GM23338 (cell line): ENCODE data around the gene TTYH3. TPM values are rescaled to one million over a fixed set of nuclear protein-coding genes. Genes with fewer than 3 reads are reported as not detected.

Source experiments
- ATAC-seq: fragments of 200-7000 bp; cut with Tn5 transposase; 3 replicates; pipeline ENCODE4 v1.9.1; 2020
- DNase-seq: peaks from one replicate; pipeline ENCODE4 v3.0.0-alpha.2; 2015; ENCODE audit warnings: low spot score
- H2AFZ ChIP-seq: fragments of 200-600 bp; sonication (generic); 2 replicates; pipeline ENCODE4 v1.8.0; 2016; ENCODE audit warnings: antibody characterized with exemption, mild to moderate bottlenecking, moderate library complexity
- H3F3A ChIP-seq: fragments of 200-600 bp; sonication (generic); replicated peaks from 2 replicates; pipeline ENCODE4 v1.8.0; 2017; ENCODE audit warnings: antibody characterized with exemption, mixed run types, low read depth
- H3K27ac ChIP-seq: fragments of 200-600 bp; sonication (generic); 2 replicates; pipeline ENCODE4 v1.6.1; 2016; ENCODE audit warnings: low read depth
- H3K27me3 ChIP-seq: fragments of 200-600 bp; sonication (generic); 2 replicates; pipeline ENCODE4 v1.8.0; 2016; ENCODE audit warnings: mild to moderate bottlenecking, mixed run types, moderate library complexity; ENCODE audit not compliant: insufficient read depth
- H3K36me3 ChIP-seq: fragments of 200-600 bp; sonication (generic); 2 replicates; pipeline ENCODE4 v1.8.0; 2016; ENCODE audit warnings: mild to moderate bottlenecking; ENCODE audit not compliant: insufficient read depth
- H3K4me1 ChIP-seq: fragments of 200-600 bp; sonication (generic); 2 replicates; pipeline ENCODE4 v1.8.0; 2016; ENCODE audit warnings: mild to moderate bottlenecking, moderate library complexity; ENCODE audit not compliant: insufficient read depth
- H3K4me2 ChIP-seq: fragments of 200-600 bp; sonication (generic); 2 replicates; pipeline ENCODE4 v1.7.1; 2017; ENCODE audit warnings: mixed run types
- H3K4me3 ChIP-seq: fragments of 200-600 bp; sonication (generic); 2 replicates; pipeline ENCODE4 v1.6.1; 2016; ENCODE audit warnings: mixed run types
- H3K79me2 ChIP-seq: fragments of 200-600 bp; sonication (generic); replicated peaks from 2 replicates; pipeline ENCODE4 v1.8.0; 2017; ENCODE audit warnings: mild to moderate bottlenecking; ENCODE audit not compliant: insufficient read depth
- H3K9me2 ChIP-seq: fragments of 200-600 bp; sonication (generic); 2 replicates; pipeline ENCODE4 v1.8.0; 2017; ENCODE audit not compliant: insufficient read depth
- H4K20me1 ChIP-seq: fragments of 200-600 bp; sonication (generic); replicated peaks from 2 replicates; pipeline ENCODE4 v1.8.0; 2017; ENCODE audit warnings: mild to moderate bottlenecking; ENCODE audit not compliant: insufficient read depth
- H3K27ac Mint-ChIP-seq: 2 replicates; pipeline ENCODE4 v1.8.0; 2020; ENCODE audit warnings: inconsistent platforms, mild to moderate bottlenecking, moderate library complexity, mixed read lengths
- H3K27me3 Mint-ChIP-seq: 3 replicates; pipeline ENCODE4 v1.8.0; 2022; ENCODE audit warnings: low read depth, mild to moderate bottlenecking, moderate library complexity, mixed read lengths, inconsistent platforms; ENCODE audit not compliant: insufficient read depth, poor library complexity
- H3K36me3 Mint-ChIP-seq: 3 replicates; pipeline ENCODE4 v1.8.0; 2021; ENCODE audit warnings: low read depth, mild to moderate bottlenecking, inconsistent platforms, moderate library complexity, mixed read lengths
- H3K4me1 Mint-ChIP-seq: 3 replicates; pipeline ENCODE4 v1.8.0; 2020; ENCODE audit warnings: mild to moderate bottlenecking, inconsistent platforms, mixed read lengths
- H3K4me3 Mint-ChIP-seq: 3 replicates; pipeline ENCODE4 v1.8.0; 2021; ENCODE audit warnings: moderate library complexity, mild to moderate bottlenecking, inconsistent platforms, mixed read lengths
- H3K9me3 Mint-ChIP-seq: 3 replicates; pipeline ENCODE4 v1.8.0; 2020; ENCODE audit warnings: moderate library complexity, mild to moderate bottlenecking, inconsistent platforms, mixed read lengths
- CREB1 ChIP-seq: fragments of 250-450 bp; sonication (Bioruptor Pico); IDR thresholded peaks from 2 replicates; pipeline ENCODE4 v1.5.0; 2020; ENCODE audit warnings: low read depth, mild to moderate bottlenecking, moderate library complexity
- EZH2 ChIP-seq: fragments of 200-600 bp; sonication (generic); IDR thresholded peaks from one replicate; pipeline ENCODE4 v1.8.0; 2017; ENCODE audit warnings: antibody characterized with exemption, mild to moderate bottlenecking, low read depth; ENCODE audit not compliant: unreplicated experiment
- EZH2phosphoT487 ChIP-seq: fragments of 200-600 bp; sonication (generic); IDR thresholded peaks from one replicate; pipeline ENCODE4 v1.8.1; 2018; ENCODE audit warnings: antibody characterized with exemption; ENCODE audit not compliant: unreplicated experiment
- JUNB ChIP-seq: IDR thresholded peaks from one replicate; pipeline ENCODE4 v1.6.1; 2016; ENCODE audit warnings: antibody characterized with exemption; ENCODE audit not compliant: unreplicated experiment
- NANOG ChIP-seq: IDR thresholded peaks from 2 replicates; pipeline ENCODE4 v1.6.1; 2016; ENCODE audit warnings: antibody characterized with exemption, borderline replicate concordance
- POLR2AphosphoS5 ChIP-seq: IDR thresholded peaks from 2 replicates; pipeline ENCODE4 v1.6.1; 2016; ENCODE audit warnings: antibody characterized with exemption, low read depth
- STAT1 ChIP-seq: IDR thresholded peaks from one replicate; pipeline ENCODE4 v1.6.1; 2016; ENCODE audit warnings: antibody characterized with exemption; ENCODE audit not compliant: unreplicated experiment
- ZNF114 ChIP-seq: fragments of 250-450 bp; sonication (Bioruptor Pico); IDR thresholded peaks from 2 replicates; pipeline ENCODE4 v1.5.0; 2020; ENCODE audit warnings: mild to moderate bottlenecking, moderate library complexity
- ZNF331 ChIP-seq: fragments of 250-450 bp; sonication (Bioruptor Pico); IDR thresholded peaks from 2 replicates; pipeline ENCODE4 v1.5.0; 2020; ENCODE audit warnings: low read depth, mild to moderate bottlenecking, moderate library complexity
- polyA plus RNA-seq: library from polyadenylated mRNA; unstranded; fragments of >200 nt; fragmentation: Nextera tagmentation; extraction: Ambion mirVana; gene quantifications from 2 replicates; pipeline ENCODE4 v1.2.1, GENCODE V29; 2016
- total RNA-seq: library from RNA; depleted of rRNA; stranded (reverse); fragments of >200 nt; shearing (Covaris generic); gene quantifications from 2 replicates; pipeline ENCODE4 v1.2.3, GENCODE V29; 2014
- TF ChIP-seq, protein P1 (sequence below): IDR thresholded peaks from one replicate; pipeline ENCODE4 v1.6.1; 2018; ENCODE audit warnings: antibody characterized with exemption; ENCODE audit not compliant: unreplicated experiment
- TF ChIP-seq, protein P2 (sequence below): IDR thresholded peaks from 2 replicates; pipeline ENCODE4 v1.6.1; 2016; ENCODE audit warnings: antibody characterized with exemption
- TF ChIP-seq, protein P3 (sequence below): fragments of 250-450 bp; sonication (Bioruptor Pico); IDR thresholded peaks from 2 replicates; pipeline ENCODE4 v1.5.0; 2020; ENCODE audit warnings: mild to moderate bottlenecking, moderate library complexity
- TF ChIP-seq, protein P4 (sequence below), 2 experiments: fragments of 200-600 bp in 1 of 2; sonication (generic) in 1 of 2; conservative IDR thresholded peaks; 2 replicates each; pipeline versions ENCODE4 v1.5.1 to v1.6.1; 2016 to 2017; ENCODE audit warnings: antibody characterized with exemption in 2 of 2, low read depth in 2 of 2, mild to moderate bottlenecking in 2 of 2, moderate library complexity in 1 of 2

TTYH3 gene
- total and polyA plus RNA-seq, 2 experiments from 2014 or later: 59.6 to 126 TPM

DNA sequence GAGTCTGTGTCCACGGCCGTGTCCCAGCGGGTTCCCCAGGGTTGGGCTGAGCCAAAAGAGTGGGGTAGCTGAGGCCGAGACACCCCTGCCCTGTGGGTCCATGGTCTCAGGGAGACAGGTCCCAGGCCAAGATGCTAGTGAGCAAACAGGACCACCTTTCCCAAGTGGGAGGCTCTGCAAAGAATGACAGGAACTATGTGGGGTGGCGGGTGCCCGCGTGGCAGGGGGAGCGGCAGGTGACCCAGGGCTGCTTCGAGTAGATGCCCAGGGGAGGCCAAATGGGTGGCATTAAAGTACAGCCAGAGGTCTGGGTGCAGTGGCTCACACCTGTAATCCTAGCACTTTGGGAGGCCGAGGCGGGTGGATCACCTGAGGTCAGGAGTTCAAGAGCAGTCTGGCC is 18.2 kb downstream of the TTYH3 start:
- Histone ChIP-seq H4K20me1 (no peaks in the 10 kb centered on the region), H2AFZ (no peak overlapping the region), H3K4me3 (no peak overlapping the region), H3K4me2 (no peak overlapping the region), H3K79me2 (no peaks in the 10 kb centered on the region; the same call in 1 of the 2 replicates), H3K4me1 (peaks cover 14% of the 10 kb centered on the region), H3K9me2 (no peaks in the 10 kb centered on the region), H3K27ac (no peak overlapping the region), H3K36me3 (peaks cover 6% of the 10 kb centered on the region; the same call in 1 of the 2 replicates), H3K27me3 (no peaks in the 10 kb centered on the region), H3F3A (0 out of 2 replicates have a peak, but pooled peaks cover 6% of the 10 kb centered on the region)
- peaks cover 22% of the 10 kb centered on the region for H3K27me3 Mint-ChIP-seq
- peaks cover 33% of the 10 kb centered on the region for H3K36me3 Mint-ChIP-seq
- no peak overlapping the region for H3K27ac Mint-ChIP-seq
- H3K4me3 Mint-ChIP-seq: no peak overlapping the region
- ATAC-seq (no peak), DNase-seq (no peak)
- H3K9me3 Mint-ChIP-seq: no peaks in the 10 kb centered on the region
- H3K4me1 Mint-ChIP-seq: peaks cover 11% of the 10 kb centered on the region
- TF ChIP-seq CREB1 (no peak), NANOG (no peak), ZNF331 (CRISPR knock-in tag) (no peak), ZNF114 (CRISPR knock-in tag) (no peak), EZH2phosphoT487 (no peak), POLR2AphosphoS5 (no peak), STAT1 (no peak), JUNB (no peak), EZH2 (no peak)
- TF ChIP-seq, protein P1, sequence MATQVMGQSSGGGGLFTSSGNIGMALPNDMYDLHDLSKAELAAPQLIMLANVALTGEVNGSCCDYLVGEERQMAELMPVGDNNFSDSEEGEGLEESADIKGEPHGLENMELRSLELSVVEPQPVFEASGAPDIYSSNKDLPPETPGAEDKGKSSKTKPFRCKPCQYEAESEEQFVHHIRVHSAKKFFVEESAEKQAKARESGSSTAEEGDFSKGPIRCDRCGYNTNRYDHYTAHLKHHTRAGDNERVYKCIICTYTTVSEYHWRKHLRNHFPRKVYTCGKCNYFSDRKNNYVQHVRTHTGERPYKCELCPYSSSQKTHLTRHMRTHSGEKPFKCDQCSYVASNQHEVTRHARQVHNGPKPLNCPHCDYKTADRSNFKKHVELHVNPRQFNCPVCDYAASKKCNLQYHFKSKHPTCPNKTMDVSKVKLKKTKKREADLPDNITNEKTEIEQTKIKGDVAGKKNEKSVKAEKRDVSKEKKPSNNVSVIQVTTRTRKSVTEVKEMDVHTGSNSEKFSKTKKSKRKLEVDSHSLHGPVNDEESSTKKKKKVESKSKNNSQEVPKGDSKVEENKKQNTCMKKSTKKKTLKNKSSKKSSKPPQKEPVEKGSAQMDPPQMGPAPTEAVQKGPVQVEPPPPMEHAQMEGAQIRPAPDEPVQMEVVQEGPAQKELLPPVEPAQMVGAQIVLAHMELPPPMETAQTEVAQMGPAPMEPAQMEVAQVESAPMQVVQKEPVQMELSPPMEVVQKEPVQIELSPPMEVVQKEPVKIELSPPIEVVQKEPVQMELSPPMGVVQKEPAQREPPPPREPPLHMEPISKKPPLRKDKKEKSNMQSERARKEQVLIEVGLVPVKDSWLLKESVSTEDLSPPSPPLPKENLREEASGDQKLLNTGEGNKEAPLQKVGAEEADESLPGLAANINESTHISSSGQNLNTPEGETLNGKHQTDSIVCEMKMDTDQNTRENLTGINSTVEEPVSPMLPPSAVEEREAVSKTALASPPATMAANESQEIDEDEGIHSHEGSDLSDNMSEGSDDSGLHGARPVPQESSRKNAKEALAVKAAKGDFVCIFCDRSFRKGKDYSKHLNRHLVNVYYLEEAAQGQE: no peak
- TF ChIP-seq, protein P2, sequence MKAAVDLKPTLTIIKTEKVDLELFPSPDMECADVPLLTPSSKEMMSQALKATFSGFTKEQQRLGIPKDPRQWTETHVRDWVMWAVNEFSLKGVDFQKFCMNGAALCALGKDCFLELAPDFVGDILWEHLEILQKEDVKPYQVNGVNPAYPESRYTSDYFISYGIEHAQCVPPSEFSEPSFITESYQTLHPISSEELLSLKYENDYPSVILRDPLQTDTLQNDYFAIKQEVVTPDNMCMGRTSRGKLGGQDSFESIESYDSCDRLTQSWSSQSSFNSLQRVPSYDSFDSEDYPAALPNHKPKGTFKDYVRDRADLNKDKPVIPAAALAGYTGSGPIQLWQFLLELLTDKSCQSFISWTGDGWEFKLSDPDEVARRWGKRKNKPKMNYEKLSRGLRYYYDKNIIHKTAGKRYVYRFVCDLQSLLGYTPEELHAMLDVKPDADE: no peak
- TF ChIP-seq, protein P3, sequence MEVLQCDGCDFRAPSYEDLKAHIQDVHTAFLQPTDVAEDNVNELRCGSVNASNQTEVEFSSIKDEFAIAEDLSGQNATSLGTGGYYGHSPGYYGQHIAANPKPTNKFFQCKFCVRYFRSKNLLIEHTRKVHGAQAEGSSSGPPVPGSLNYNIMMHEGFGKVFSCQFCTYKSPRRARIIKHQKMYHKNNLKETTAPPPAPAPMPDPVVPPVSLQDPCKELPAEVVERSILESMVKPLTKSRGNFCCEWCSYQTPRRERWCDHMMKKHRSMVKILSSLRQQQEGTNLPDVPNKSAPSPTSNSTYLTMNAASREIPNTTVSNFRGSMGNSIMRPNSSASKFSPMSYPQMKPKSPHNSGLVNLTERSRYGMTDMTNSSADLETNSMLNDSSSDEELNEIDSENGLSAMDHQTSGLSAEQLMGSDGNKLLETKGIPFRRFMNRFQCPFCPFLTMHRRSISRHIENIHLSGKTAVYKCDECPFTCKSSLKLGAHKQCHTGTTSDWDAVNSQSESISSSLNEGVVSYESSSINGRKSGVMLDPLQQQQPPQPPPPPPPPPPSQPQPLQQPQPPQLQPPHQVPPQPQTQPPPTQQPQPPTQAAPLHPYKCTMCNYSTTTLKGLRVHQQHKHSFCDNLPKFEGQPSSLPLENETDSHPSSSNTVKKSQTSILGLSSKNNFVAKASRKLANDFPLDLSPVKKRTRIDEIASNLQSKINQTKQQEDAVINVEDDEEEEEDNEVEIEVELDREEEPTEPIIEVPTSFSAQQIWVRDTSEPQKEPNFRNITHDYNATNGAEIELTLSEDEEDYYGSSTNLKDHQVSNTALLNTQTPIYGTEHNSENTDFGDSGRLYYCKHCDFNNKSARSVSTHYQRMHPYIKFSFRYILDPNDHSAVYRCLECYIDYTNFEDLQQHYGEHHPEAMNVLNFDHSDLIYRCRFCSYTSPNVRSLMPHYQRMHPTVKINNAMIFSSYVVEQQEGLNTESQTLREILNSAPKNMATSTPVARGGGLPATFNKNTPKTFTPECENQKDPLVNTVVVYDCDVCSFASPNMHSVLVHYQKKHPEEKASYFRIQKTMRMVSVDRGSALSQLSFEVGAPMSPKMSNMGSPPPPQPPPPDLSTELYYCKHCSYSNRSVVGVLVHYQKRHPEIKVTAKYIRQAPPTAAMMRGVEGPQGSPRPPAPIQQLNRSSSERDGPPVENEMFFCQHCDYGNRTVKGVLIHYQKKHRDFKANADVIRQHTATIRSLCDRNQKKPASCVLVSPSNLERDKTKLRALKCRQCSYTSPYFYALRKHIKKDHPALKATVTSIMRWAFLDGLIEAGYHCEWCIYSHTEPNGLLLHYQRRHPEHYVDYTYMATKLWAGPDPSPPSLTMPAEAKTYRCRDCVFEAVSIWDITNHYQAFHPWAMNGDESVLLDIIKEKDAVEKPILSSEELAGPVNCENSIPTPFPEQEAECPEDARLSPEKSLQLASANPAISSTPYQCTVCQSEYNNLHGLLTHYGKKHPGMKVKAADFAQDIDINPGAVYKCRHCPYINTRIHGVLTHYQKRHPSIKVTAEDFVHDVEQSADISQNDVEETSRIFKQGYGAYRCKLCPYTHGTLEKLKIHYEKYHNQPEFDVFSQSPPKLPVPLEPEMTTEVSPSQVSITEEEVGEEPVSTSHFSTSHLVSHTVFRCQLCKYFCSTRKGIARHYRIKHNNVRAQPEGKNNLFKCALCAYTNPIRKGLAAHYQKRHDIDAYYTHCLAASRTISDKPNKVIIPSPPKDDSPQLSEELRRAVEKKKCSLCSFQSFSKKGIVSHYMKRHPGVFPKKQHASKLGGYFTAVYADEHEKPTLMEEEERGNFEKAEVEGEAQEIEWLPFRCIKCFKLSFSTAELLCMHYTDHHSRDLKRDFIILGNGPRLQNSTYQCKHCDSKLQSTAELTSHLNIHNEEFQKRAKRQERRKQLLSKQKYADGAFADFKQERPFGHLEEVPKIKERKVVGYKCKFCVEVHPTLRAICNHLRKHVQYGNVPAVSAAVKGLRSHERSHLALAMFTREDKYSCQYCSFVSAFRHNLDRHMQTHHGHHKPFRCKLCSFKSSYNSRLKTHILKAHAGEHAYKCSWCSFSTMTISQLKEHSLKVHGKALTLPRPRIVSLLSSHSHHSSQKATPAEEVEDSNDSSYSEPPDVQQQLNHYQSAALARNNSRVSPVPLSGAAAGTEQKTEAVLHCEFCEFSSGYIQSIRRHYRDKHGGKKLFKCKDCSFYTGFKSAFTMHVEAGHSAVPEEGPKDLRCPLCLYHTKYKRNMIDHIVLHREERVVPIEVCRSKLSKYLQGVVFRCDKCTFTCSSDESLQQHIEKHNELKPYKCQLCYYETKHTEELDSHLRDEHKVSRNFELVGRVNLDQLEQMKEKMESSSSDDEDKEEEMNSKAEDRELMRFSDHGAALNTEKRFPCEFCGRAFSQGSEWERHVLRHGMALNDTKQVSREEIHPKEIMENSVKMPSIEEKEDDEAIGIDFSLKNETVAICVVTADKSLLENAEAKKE (CRISPR knock-in tag): no peak
- TF ChIP-seq, protein P4, sequence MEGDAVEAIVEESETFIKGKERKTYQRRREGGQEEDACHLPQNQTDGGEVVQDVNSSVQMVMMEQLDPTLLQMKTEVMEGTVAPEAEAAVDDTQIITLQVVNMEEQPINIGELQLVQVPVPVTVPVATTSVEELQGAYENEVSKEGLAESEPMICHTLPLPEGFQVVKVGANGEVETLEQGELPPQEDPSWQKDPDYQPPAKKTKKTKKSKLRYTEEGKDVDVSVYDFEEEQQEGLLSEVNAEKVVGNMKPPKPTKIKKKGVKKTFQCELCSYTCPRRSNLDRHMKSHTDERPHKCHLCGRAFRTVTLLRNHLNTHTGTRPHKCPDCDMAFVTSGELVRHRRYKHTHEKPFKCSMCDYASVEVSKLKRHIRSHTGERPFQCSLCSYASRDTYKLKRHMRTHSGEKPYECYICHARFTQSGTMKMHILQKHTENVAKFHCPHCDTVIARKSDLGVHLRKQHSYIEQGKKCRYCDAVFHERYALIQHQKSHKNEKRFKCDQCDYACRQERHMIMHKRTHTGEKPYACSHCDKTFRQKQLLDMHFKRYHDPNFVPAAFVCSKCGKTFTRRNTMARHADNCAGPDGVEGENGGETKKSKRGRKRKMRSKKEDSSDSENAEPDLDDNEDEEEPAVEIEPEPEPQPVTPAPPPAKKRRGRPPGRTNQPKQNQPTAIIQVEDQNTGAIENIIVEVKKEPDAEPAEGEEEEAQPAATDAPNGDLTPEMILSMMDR (conservative IDR thresholded peaks at IDR 0.05; ENCODE audit: low read depth in 2 of 2): no peak
